ENCODE measurements around the gene DLX1. TPM values are rescaled to one million over a fixed set of nuclear protein-coding genes. Genes with fewer than 3 reads are reported as not detected.

DLX1 gene
- total RNA-seq, 6 experiments from 2014 or later: 8.2 to 13.9 (median 9.2) TPM

DNA sequence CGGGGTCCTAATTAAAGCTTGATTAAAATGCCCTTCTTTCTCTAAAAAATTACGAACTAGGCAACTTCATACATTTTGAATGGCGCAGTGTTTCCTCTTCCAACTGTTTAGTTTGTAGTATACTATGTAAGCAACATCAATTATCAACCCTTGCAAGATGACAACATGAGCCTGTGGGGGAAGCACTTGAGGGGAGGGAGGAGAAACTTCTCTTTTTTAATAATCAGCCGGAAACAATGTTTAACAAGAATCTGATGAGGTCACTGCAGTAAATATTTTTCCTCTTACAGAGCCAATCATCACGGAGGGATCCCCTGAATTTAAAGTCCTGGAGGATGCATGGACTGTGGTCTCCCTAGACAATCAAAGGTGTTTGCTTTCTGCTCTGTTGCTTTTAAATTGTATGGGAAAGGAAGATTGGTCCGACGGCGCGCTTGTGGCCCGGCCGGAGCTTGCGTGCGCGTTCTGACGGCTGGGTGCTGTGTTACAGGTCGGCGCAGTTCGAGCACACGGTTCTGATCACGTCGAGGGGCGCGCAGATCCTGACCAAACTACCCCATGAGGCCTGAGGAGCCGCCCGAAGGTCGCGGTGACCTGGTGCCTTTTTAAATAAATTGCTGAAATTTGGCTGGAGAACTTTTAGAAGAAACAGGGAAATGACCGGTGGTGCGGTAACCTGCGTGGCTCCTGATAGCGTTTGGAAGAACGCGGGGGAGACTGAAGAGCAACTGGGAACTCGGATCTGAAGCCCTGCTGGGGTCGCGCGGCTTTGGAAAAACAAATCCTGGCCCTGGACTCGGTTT is 5.3 kb upstream of the DLX1 start:
- TF ChIP-seq, protein P1, sequence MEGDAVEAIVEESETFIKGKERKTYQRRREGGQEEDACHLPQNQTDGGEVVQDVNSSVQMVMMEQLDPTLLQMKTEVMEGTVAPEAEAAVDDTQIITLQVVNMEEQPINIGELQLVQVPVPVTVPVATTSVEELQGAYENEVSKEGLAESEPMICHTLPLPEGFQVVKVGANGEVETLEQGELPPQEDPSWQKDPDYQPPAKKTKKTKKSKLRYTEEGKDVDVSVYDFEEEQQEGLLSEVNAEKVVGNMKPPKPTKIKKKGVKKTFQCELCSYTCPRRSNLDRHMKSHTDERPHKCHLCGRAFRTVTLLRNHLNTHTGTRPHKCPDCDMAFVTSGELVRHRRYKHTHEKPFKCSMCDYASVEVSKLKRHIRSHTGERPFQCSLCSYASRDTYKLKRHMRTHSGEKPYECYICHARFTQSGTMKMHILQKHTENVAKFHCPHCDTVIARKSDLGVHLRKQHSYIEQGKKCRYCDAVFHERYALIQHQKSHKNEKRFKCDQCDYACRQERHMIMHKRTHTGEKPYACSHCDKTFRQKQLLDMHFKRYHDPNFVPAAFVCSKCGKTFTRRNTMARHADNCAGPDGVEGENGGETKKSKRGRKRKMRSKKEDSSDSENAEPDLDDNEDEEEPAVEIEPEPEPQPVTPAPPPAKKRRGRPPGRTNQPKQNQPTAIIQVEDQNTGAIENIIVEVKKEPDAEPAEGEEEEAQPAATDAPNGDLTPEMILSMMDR (IDR thresholded peaks at IDR 0.05): no peak
- Mint-ChIP-seq H3K36me3 (ENCODE audit: low read depth) (peaks cover 8% of the 10 kb centered on the region), H3K27ac (no peak overlapping the region), H3K4me3 (no peak overlapping the region; the same call in 1 of the 2 replicates), H3K27me3 (ENCODE audit: insufficient read depth) (peaks cover 27% of the 10 kb centered on the region; the same call in 1 of the 2 replicates), H3K4me1 (ENCODE audit: low read depth) (peaks cover 38% of the 10 kb centered on the region), H3K9me3 (peaks cover 10% of the 10 kb centered on the region)
- DNase-seq: peak; percentile 31

DNA sequence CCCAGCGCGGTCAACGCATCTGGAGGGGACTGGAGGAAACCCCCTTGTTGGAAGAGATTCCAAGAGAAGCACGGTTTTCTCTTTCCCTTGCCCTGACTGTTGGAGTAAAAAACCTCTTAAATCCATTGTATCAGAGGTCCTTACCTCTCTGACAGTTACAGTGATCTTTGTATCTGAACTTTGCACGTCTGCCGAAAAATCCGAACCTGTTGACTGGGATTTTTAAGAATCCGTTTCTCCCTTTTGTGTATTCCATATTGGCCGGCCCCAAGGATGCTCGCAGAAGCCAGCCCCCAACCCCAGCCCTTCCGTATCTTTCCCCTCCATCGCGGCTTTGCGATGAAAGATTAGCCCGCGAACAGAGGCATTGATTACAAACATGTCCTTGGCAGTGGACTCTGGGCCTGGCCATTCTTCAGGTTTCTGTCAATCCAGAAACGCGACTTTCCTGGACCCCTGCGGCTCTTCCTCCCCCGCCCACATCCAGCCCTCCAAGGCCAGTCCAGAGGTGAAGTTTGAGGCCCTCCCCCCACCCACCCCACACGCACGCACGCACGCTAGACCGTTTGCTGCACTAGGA is 4.6 kb upstream of the DLX1 start:
- DNase-seq: no peak
- Mint-ChIP-seq H3K9me3 (peaks cover 10% of the 10 kb centered on the region), H3K27me3 (ENCODE audit: insufficient read depth) (peaks cover 31% of the 10 kb centered on the region), H3K36me3 (ENCODE audit: low read depth) (peaks cover 8% of the 10 kb centered on the region), H3K4me3 (no peak overlapping the region), H3K4me1 (ENCODE audit: low read depth) (peaks cover 44% of the 10 kb centered on the region), H3K27ac (no peak overlapping the region)
- TF ChIP-seq, protein P1 (IDR thresholded peaks at IDR 0.05): no peak

DNA sequence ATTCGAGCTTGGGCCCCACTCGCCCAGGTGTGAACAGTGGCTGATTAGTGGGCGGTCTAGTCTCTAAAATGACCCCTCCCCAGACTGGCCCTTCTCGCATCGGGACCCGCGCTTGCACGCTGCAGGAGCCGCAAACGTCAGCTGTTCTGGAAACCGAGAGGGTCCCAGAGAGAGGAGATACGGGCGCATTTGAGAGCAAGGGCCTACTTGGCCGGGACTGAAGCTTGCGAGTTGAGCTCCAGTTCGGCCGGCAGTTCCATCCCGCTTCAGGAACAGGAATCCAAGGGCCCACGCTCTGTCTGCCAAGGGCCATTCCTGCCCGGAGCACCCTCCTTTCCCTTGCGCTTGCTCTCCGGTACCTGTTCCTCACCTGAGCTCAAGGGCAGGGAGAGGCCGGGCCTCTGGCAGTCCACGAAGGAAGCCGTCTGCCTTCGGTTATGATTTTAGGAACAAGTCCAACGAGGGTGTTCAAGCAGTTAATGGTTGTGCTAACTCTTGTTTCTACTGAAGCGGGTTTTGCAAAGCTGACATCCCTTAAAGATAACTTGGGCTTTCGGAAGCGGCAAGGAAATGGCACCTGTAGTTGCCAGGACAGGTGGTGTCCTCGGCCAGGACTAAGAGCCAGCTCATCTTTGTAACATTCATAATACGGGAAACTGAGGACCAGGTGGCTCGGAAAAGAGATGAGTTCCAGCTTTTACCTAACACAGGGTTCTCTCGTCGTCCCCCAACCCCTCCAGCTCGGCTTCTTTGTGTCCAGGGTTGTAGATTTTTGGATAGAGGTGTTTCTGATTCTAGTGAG is 3.9 kb upstream of the DLX1 start:
- H3K9me3 Mint-ChIP-seq: peaks cover 10% of the 10 kb centered on the region
- H3K27me3 Mint-ChIP-seq (ENCODE audit: insufficient read depth): peaks cover 33% of the 10 kb centered on the region
- no peak overlapping the region for H3K27ac Mint-ChIP-seq
- no peak overlapping the region for H3K4me3 Mint-ChIP-seq
- DNase-seq: no peak
- TF ChIP-seq, protein P1 (IDR thresholded peaks at IDR 0.05): no peak
- peaks cover 8% of the 10 kb centered on the region for H3K36me3 Mint-ChIP-seq (ENCODE audit: low read depth)
- H3K4me1 Mint-ChIP-seq (ENCODE audit: low read depth): peaks cover 45% of the 10 kb centered on the region

DNA sequence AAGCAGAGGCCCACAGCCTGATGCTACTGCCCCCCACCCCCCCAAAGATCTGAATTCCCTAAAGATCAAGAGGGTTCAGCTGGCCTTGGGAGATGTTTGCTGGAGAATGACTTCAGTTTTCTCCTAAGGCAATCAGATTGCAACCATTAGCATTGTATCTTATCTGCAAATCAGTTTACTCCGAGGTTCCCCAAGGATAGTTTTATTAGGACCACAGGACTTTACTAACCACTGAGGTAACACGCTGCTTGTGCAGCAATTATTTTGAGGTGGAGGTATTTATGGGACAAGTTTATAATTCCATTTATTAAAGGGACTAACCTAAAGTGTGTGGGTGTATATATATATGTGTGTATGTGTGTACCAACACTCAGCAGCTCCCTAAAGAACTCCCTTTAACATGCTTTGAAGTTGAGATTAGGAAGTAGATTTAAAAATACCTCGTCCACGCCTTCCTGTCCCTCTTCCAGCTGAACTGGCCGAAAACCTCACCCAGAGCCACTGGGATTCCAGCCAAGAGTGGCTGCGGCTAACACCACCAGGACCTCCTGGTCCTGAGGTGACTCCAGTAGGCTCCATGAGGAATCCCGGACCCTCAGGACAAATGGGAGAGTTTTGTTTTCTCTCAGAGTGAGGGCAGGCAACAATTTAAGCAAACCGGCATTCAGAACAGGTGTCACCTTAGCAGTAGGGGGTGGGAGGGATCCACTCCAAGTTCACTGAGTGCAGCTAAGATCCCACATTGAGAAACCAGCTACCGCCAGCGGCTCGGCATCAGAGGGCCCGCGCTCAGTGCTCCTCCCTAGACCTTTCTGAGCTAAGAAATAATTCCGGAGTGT is 3.0 kb upstream of the DLX1 start:
- Mint-ChIP-seq H3K27me3 (ENCODE audit: insufficient read depth) (peaks cover 41% of the 10 kb centered on the region), H3K9me3 (peaks cover 10% of the 10 kb centered on the region), H3K27ac (peak overlapping the region; percentile 99), H3K36me3 (ENCODE audit: low read depth) (peaks cover 15% of the 10 kb centered on the region), H3K4me3 (peak overlapping the region; percentile 98), H3K4me1 (ENCODE audit: low read depth) (peaks cover 54% of the 10 kb centered on the region)
- peak; percentile 33 for DNase-seq
- TF ChIP-seq, protein P1 (IDR thresholded peaks at IDR 0.05): no peak
